Measurements from ENCODE around the gene ST8SIA6.
"Not testable (repeated sequence)": the region's sequence is repeated elsewhere in the genome, so short reads cannot be mapped to it uniquely, and the experiment has no call there.

The ST8SIA6 gene

GRCh38 chr10:17452060-17452841 is 2.1 kb downstream of the ST8SIA6 start:
- no peak for DNase-seq (ENCODE audit: low spot score)
- CTCF ChIA-PET = interaction anchor here (0.6 to 0.9 kb wide), 3 partner anchors 95 to 99 kb away, joined by 3 to 4 read pairs (median 3); no protein-coding TSS in a partner anchor
- POLR2A ChIA-PET (ENCODE audit: low non-redundant PET) = no interaction called here
- no peak overlapping the region for H3K27ac ChIP-seq
- TF ChIP-seq CTCF (conservative IDR thresholded peaks at IDR 0.05; ENCODE audit: low read depth) = no peak

DNA sequence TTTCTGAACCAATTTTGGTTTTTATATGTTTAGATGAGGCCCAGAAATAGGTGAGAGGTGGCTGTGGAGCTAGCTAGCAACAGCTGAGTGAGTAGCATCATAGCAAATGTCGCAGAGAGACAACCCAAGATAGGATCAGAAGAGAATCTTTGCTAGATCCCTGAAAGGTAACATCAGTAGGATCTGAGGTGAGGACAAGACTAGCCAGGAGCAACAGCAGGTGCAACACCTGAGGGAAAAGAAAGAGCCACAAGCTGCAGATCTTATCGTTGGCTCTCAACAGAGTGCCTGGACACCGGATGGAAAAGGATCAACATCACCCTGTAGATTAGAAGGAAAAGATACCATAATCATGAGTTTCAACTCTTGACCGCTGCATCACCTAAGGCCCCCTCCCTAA is 4.4 kb downstream of the ST8SIA6 start:
- CTCF ChIA-PET = interaction anchor here (0.6 kb wide), 2 partner anchors 9 to 529 kb away, joined by 3 to 5 read pairs; no protein-coding TSS in a partner anchor
- POLR2A ChIA-PET (ENCODE audit: low non-redundant PET) = no interaction called here
- H3K27ac ChIP-seq = no peak overlapping the region
- no peak for TF ChIP-seq CTCF (conservative IDR thresholded peaks at IDR 0.05; ENCODE audit: low read depth)
- DNase-seq (ENCODE audit: low spot score) = no peak

GRCh38 chr10:17445400-17445998 is 8.9 kb downstream of the ST8SIA6 start:
- ChIA-PET POLR2A (ENCODE audit: low non-redundant PET) (no interaction called here), CTCF (no interaction called here)
- no peak for DNase-seq (ENCODE audit: low spot score)
- TF ChIP-seq CTCF (conservative IDR thresholded peaks at IDR 0.05; ENCODE audit: low read depth) = no peak
- no peak overlapping the region for H3K27ac ChIP-seq

DNA sequence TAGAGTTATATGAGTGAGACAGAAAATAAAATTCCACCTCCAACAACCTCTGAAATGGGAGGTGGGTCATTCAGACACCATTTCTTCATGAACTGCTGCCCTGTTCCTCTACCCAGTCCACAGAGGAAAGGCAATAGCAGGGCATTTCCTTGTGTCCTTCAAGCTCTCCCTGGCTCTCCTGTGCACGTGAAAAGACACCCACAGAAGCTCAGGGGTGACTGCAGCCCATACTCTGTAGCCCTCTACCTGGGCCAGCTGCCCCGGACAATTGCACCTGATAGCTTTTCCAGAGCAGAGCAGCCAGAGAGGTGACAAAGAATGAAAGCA is 10.0 kb downstream of the ST8SIA6 start:
- ChIA-PET POLR2A (ENCODE audit: low non-redundant PET) (no interaction called here), CTCF (no interaction called here)
- DNase-seq (ENCODE audit: low spot score) = no peak
- TF ChIP-seq CTCF (conservative IDR thresholded peaks at IDR 0.05; ENCODE audit: low read depth) = no peak
- no peak overlapping the region for H3K27ac ChIP-seq

- CTCF ChIA-PET = interaction anchor here (0.6 kb wide), 1 partner anchor 172 kb away, joined by 3 read pairs; no protein-coding TSS in a partner anchor
- TF ChIP-seq CTCF (conservative IDR thresholded peaks at IDR 0.05; ENCODE audit: low read depth) = no peak
- POLR2A ChIA-PET (ENCODE audit: low non-redundant PET) = no interaction called here
- no peak overlapping the region for H3K27ac ChIP-seq
- no peak for DNase-seq (ENCODE audit: low spot score)
Measured at GRCh38 chr10:17443707-17444387, 10.5 kb downstream of the ST8SIA6 start.

DNA sequence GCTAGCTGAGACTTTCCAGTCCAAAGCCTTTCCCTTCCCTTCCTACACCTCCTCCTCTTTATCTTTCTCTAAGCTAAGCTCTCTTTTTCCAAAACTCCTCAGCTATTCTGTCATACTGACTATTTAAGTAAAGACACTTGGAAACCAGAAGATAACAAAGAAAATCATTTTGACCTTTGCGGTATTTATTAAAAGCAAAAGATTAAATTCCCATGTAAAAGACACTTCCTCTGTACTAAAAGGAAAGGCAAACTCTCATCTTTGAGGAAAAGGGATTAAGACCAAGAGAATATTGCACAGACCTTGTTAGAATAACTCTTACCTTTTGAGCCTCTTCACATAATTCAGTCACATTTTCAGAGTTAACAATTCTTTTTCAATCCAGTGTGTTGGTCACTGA is 15.8 kb downstream of the ST8SIA6 start:
- ChIA-PET POLR2A (ENCODE audit: low non-redundant PET) (no interaction called here), CTCF (no interaction called here)
- no peak overlapping the region for H3K27ac ChIP-seq
- no peak for TF ChIP-seq CTCF (conservative IDR thresholded peaks at IDR 0.05; ENCODE audit: low read depth)
- DNase-seq (ENCODE audit: low spot score) = no peak

DNA sequence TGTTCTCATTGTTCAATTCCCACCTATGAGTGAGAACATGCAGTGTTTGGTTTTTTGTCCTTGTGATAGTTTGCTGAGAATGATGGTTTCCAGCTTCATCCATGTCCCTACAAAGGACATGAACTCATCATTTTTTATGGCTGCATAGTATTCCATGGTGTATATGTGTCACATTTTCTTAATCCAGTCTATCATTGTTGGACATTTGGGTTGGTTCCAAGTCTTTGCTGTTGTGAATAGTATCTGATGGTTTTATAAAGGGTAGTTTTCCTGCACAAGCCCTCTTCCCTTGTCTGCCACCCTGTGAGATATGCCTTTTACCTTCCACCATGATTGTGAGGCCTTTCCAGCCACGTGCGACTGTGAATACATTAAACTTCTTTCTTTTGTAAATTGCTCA is 17.8 kb downstream of the ST8SIA6 start:
- CTCF ChIA-PET; POLR2A ChIA-PET (ENCODE audit: low non-redundant PET); DNase-seq (ENCODE audit: low spot score); H3K27ac ChIP-seq: not testable (repeated sequence)
